Lung microvascular endothelial cell (primary cell): ENCODE results near the gene SCUBE1. TPM values are rescaled to one million over a fixed set of nuclear protein-coding genes. Genes with fewer than 3 reads are reported as not detected.

Experiments
- DNase-seq, 2 donors: peaks; one replicate each; pipeline versions ENCODE4 v3.0.0 to v3.0.0-alpha.2; 2010; ENCODE audit warnings: low read depth in 2 of 2
- total RNA-seq: library from RNA; depleted of rRNA; stranded (reverse); fragments of >200 nt; gene quantifications from 2 replicates; pipeline ENCODE4 v1.2.1, GENCODE V29; 2014

SCUBE1 gene
- 0.20 and 0.65 TPM in 2 replicates for total RNA-seq

DNA sequence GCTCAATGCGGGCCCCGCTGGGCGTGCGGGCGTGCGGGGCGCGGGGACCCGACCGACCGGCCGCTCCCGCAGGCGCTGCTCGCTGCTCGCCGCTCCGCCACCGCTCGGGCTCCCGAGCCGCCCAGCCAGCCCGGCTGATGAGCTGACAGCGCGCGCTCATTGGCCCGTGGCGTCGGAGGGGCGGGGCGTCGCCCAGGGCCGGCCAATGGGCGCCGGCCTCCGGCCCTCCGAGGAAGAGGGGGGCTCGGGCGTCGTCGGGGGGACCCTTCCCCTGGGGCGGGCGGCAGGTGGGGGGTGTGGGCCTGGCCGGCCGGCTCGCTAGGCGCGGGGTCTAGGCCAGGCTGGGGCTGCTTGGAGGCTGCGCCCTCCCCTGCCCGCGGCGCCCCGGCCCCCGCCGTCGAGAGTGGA, at the start of gene SCUBE1:
Gene SCUBE1, minus strand, starts transcription at position 111 of the 408 bp plus-strand sequence. CDS start 111 bp downstream, outside the sequence.
- peak; percentile 50 to 72 for DNase-seq

DNA sequence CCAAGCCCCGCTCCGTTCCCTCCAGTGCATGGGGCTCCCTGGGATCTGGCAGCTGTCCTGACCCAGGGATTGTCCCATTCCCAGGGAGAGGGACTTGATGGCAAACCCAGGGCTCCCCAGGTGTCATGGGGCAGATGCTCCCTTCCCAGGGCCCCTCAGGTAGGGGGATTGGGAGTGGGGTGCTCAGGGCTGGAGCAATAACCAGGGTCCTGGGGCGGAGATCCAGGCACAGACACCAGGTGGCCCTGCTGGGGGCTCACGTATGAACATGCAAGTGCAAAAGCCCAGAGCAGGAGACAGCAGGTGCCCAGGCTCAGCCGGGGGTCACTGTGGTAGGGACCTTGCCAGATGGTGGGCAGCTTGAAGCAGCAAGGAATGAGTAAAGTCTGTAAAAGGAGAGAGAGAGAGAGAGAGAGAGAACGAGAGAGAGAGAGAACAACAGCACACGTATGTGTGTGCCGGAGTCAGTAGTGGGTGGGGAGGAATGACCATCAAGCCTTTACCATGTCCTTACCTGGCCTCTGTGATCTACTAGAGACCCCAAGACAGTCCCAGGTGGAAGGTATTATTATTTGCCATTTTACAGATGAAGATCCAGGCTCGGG, 49.3 kb upstream of the SCUBE1 start:
- no peak for DNase-seq

GRCh38 chr22:43391306-43391705, 48.1 kb upstream of the SCUBE1 start:
- no peak for DNase-seq

GRCh38 chr22:43390872-43391271, 47.7 kb upstream of the SCUBE1 start:
- no peak for DNase-seq

DNA sequence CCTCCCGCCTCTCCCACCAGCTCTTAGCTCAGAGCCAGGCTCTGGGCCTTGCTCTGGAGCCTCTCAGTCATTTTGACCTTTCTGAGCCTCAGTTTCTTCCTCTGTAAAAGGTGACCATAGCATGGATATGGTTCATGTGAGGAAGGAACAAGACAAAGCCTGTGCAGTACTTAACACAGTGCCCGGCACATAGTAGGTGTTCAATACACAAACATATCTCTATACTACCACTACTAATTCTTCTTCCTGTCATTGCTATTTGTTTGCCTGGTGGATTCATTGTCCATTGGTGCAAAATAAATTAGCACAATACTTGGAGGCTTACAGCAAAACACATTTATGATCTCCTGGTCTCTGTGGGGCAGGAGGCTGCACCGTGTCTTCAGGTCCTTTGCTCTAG, 47.0 kb upstream of the SCUBE1 start:
- DNase-seq = no peak

GRCh38 chr22:43389227-43389836, 46.2 kb upstream of the SCUBE1 start:
- DNase-seq = no peak

- peak; percentile 71 for DNase-seq
Observed at GRCh38 chr22:43388420-43388851, 45.3 kb upstream of the SCUBE1 start.

- no peak for DNase-seq
Observed at GRCh38 chr22:43387815-43388214, 44.6 kb upstream of the SCUBE1 start.

DNA sequence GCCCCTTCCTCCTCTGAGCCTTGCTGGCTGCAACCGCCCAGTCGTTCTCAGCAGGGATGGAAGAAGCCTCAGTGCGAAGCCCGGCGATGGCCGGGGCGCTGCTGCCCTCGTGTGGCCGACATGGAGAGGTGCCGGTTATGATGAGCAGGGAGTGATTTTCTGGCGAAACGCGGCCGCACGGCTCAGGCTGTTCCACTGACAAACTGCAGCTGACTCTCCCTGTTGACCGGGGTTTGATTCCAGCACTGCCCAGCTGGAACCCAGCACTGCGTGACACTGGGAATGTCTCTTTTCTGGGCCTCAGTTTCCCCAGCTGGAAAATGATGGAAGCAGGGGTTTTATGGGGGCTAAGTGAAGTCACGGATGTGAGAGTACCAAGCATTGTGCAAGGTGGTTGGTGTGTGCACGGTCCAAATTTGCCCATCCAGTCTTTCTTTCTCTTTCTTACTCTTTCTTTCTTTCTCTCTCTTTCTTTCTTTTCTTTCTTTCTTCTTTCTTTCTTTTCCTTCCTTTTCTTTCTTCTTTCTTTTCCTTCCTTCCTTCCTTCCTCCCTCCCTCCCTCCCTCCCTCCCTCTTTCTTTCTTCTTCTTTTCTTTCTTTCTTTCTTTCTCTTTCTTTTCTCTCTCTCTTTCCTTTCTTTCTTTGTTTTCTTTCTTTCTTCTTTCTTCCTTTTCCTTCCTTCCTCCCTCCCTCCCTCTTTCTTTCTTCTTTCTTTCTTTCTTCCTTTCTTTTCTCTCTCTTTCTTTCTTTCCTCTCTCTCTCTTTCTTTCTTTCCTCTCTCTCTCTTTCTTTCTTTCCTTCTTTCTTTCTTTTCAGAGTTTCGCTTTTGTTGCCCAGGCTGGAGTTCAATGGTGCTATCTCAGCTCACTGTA, 42.8 kb upstream of the SCUBE1 start:
- DNase-seq = peak; percentile 77 to 84

GRCh38 chr22:43384863-43385262, 41.7 kb upstream of the SCUBE1 start:
- no peak for DNase-seq

GRCh38 chr22:43381693-43382092, 38.5 kb upstream of the SCUBE1 start:
- peak in 1 of 2 donors; percentile 47 for DNase-seq

- peak in 1 of 2 donors; percentile 73 for DNase-seq
Observed at GRCh38 chr22:43377896-43378704, 34.9 kb upstream of the SCUBE1 start.

GRCh38 chr22:43377548-43377895, 34.4 kb upstream of the SCUBE1 start:
- peak; percentile 53 to 83 for DNase-seq

- peak in 1 of 2 donors; percentile 42 for DNase-seq
Observed at GRCh38 chr22:43376765-43377547, 33.8 kb upstream of the SCUBE1 start.

DNA sequence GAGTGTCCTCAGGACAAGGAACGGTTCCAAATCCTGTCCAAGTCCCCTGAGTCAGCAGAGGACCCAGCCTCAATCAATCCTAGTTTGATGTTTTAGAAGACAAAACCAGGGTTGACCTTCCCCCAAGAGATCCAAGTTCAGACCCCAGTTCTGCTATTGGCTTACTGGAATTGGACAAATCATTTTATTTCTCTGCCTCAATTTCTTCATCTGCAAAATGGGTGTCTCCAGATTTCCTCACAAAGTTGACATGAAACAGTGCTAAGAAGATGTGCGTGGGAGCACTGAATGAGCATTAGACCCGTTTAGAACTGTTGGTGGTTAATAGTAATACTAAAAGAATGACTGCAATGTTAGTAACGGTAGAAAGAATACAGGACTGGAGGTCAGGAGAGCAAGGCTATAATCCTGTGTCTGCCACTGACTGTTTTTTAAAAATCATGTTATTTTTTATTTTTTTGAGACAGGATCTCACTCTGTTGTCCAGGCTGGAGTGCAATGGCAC, 32.8 kb upstream of the SCUBE1 start:
- DNase-seq = no peak

DNA sequence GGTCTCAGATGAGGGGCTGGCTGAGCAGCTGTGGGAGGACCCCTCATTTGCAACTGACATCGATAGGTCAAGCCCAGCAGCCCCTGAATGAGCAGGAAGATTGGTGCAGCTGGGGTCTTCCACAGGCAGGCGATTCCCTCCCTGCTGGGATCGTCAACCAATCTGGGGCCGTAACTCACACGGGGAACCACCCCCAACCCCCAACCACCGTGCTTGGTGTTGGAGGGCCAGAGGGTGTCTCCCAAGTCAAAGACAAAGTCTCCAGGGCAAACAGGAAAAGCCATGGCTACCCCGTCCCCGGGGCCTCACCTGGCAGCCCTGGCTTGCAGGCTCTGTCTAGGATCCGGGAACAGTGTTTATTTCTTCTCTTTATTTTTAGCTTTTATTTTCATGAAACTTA, 26.9 kb upstream of the SCUBE1 start:
- no peak for DNase-seq

- DNase-seq = no peak
Observed at GRCh38 chr22:43365715-43366440, 22.7 kb upstream of the SCUBE1 start.

DNA sequence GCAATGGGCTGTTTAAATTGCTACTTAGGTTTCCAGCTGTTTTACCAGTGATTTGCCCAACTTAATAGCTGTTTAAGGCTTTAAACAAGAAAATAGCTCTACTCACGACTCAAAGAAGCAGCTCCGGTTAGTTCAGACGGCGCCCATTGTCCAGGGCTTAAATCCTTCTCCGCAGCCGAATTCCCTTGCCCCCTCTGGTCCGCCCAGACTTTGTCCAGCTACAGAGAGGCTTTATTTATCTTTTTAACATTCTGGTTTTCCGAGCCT, 20.9 kb upstream of the SCUBE1 start:
- DNase-seq = no peak

- DNase-seq = no peak
Observed at GRCh38 chr22:43363315-43364168, 20.4 kb upstream of the SCUBE1 start.
